Camera-type eye (tissue), 1 donor: ENCODE measurements around the gene MT1H. TPM values are rescaled to one million over a fixed set of nuclear protein-coding genes. Genes with fewer than 3 reads are reported as not detected.

Source experiments
- total RNA-seq: library from RNA; depleted of rRNA; stranded (reverse); fragments of >200 nt; gene quantifications from one replicate; pipeline ENCODE4 v1.2.3, GENCODE V29; 2014

MT1H gene
- not detected for total RNA-seq

GRCh38 chr16:56669005-56669839 lies at the start of gene MT1H:
Gene MT1H (plus strand): TSS chr16:56669814. CDS start chr16:56669885, 71 bp downstream.

GRCh38 chr16:56625140-56625942 lies 44.3 kb upstream of the MT1H start, which contains the start of gene MT1E:
Gene MT1E (plus strand): TSS chr16:56625781. CDS start chr16:56625852, 71 bp downstream.

GRCh38 chr16:56632156-56632847 lies 37.3 kb upstream of the MT1H start, which contains the start of gene MT1M:
Gene MT1M (plus strand): TSS chr16:56632659. CDS start chr16:56632732, 73 bp downstream.

GRCh38 chr16:56637814-56638750 lies 31.5 kb upstream of the MT1H start, which contains the start of gene MT1A:
Gene MT1A (plus strand): TSS chr16:56638666. CDS start chr16:56638739, 73 bp downstream.

GRCh38 chr16:56651586-56651985 lies 18.0 kb upstream of the MT1H start, which contains the start of gene MT1B:
Gene MT1B (plus strand): TSS chr16:56651886. CDS start chr16:56651954, 68 bp downstream.

GRCh38 chr16:56657555-56658326 lies 11.9 kb upstream of the MT1H start, which contains the start of gene MT1F:
Gene MT1F (plus strand): TSS chr16:56657959. CDS start chr16:56658059, 100 bp downstream.

GRCh38 chr16:56667581-56668571 lies 1.7 kb upstream of the MT1H start, which contains the start of gene MT1G:
Gene MT1G (minus strand): TSS chr16:56668065. CDS start chr16:56667993, 72 bp downstream.

GRCh38 chr16:56681939-56682702 lies 12.5 kb downstream of the MT1H start, which contains the start of gene MT1X:
Gene MT1X (plus strand): TSS chr16:56682470. CDS start chr16:56682541, 71 bp downstream.

Other genes starting within 250 kb of the MT1H start
- gene AMFR, start 244.3 kb upstream of the MT1H start, total RNA-seq = 170 TPM
- 129 TPM for gene NUDT21, start 218.5 kb upstream of the MT1H start, total RNA-seq
- gene OGFOD1, start 218.3 kb upstream of the MT1H start, total RNA-seq = 70.2 TPM
- gene BBS2, start 149.8 kb upstream of the MT1H start, total RNA-seq = 97.5 TPM
- gene MT4, start 104.7 kb upstream of the MT1H start, total RNA-seq = not detected
- not detected for gene MT3, start 80.3 kb upstream of the MT1H start, total RNA-seq
- gene MT2A, start 61.2 kb upstream of the MT1H start, total RNA-seq = 2.6 TPM
- 3.1 TPM for gene MT1E, start 44.0 kb upstream of the MT1H start, total RNA-seq
- gene MT1M, start 37.2 kb upstream of the MT1H start, total RNA-seq = not detected
- gene MT1A, start 31.1 kb upstream of the MT1H start, total RNA-seq = not detected
- gene MT1B, start 17.9 kb upstream of the MT1H start, total RNA-seq = not detected
- gene MT1F, start 11.9 kb upstream of the MT1H start, total RNA-seq = 0.77 TPM
- gene MT1G, start 1.7 kb upstream of the MT1H start, total RNA-seq = not detected
- 28.3 TPM for gene MT1X, start 12.7 kb downstream of the MT1H start, total RNA-seq
- gene NUP93, start 60.3 kb downstream of the MT1H start, total RNA-seq = 81.0 TPM
- gene SLC12A3, start 195.4 kb downstream of the MT1H start, total RNA-seq = not detected